BLaER1 treated with 17β-estradiol and CSF1 and Interleukin-3, amounts not matched to agents 10 nM and 100 nM (cell line): Measurements from ENCODE around the gene ARL4C.

Experiments
- H3K27ac ChIP-seq, 11 experiments: shearing (Covaris generic); formaldehyde crosslinking; 2 replicates each; pipeline ENCODE4 v1.8.1; 2022
- H3K27me3 ChIP-seq, 11 experiments: shearing (Covaris generic); formaldehyde crosslinking; 2 replicates each; pipeline ENCODE4 v1.8.1; 2022
- H3K36me3 ChIP-seq, 11 experiments: shearing (Covaris generic); formaldehyde crosslinking; 2 replicates each; pipeline ENCODE4 v1.8.1; 2022
- H3K4me1 ChIP-seq, 10 experiments: shearing (Covaris generic); formaldehyde crosslinking; 2 replicates each; pipeline ENCODE4 v1.8.1; 2022
- H3K4me2 ChIP-seq, 11 experiments: shearing (Covaris generic); formaldehyde crosslinking; 2 replicates each; pipeline ENCODE4 v1.8.1; 2022
- H3K4me3 ChIP-seq, 10 experiments: shearing (Covaris generic); formaldehyde crosslinking; 2 replicates each; pipeline ENCODE4 v1.8.1; 2022
- H3K9ac ChIP-seq, 11 experiments: shearing (Covaris generic); formaldehyde crosslinking; 2 replicates each; pipeline ENCODE4 v1.8.1; 2022
- H3K9me3 ChIP-seq, 11 experiments: shearing (Covaris generic); formaldehyde crosslinking; replicated peaks in 1 of 11; 2 replicates each; pipeline ENCODE4 v1.8.1; 2022
- H4K20me1 ChIP-seq, 11 experiments: shearing (Covaris generic); formaldehyde crosslinking; 2 replicates each; pipeline ENCODE4 v1.8.1; 2022
- Cebpa-rat ChIP-seq, 11 experiments: shearing (Covaris generic); IDR thresholded peaks; 2 replicates each; pipeline ENCODE4 v1.8.1; 2022

Gene ARL4C

DNA sequence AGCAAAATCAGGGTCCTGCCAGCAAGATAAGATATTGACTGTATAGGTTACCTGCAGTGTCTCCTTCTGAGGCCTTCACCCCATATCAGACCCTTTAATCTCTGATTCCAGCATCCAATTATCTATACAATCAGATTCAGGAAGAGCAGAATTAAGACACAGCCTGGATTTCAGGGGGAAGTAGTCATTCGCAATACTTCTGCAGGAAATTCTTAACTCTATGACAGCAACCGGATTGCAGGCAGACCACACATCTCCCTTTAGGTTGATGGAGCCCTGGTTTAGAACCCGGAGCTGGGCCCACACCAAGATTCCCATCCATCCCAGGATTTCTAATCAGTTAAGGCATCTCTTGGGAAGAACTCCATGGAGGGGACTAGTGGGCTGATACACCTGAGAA is 9.5 kb downstream of the ARL4C start:
- peak overlapping the region in 9 of 11 experiments; percentile 5 to 98 (median 65); a peak in 13 of 22 replicates for H3K4me2 ChIP-seq
- no peak overlapping the region for H3K27ac ChIP-seq
- peaks cover 0 to 52% (median 12%) of the 10 kb centered on the region in 11 experiments; a peak in 11 of 22 replicates for H3K36me3 ChIP-seq
- no peak overlapping the region for H3K9ac ChIP-seq
- H3K4me1 ChIP-seq = peaks cover 77 to 94% (median 90%) of the 10 kb centered on the region in 10 experiments
- H3K27me3 ChIP-seq = no peaks in the 10 kb centered on the region
- H4K20me1 ChIP-seq = peaks cover 0 to 51% (median 20%) of the 10 kb centered on the region in 11 experiments; a peak in 14 of 22 replicates
- H3K4me3 ChIP-seq = no peak overlapping the region
- H3K9me3 ChIP-seq = peaks cover 0 to 13% (median 5%) of the 10 kb centered on the region in 11 experiments; a peak in 8 of 22 replicates
- no peak for TF ChIP-seq Cebpa-rat (IDR thresholded peaks at IDR 0.05)

DNA sequence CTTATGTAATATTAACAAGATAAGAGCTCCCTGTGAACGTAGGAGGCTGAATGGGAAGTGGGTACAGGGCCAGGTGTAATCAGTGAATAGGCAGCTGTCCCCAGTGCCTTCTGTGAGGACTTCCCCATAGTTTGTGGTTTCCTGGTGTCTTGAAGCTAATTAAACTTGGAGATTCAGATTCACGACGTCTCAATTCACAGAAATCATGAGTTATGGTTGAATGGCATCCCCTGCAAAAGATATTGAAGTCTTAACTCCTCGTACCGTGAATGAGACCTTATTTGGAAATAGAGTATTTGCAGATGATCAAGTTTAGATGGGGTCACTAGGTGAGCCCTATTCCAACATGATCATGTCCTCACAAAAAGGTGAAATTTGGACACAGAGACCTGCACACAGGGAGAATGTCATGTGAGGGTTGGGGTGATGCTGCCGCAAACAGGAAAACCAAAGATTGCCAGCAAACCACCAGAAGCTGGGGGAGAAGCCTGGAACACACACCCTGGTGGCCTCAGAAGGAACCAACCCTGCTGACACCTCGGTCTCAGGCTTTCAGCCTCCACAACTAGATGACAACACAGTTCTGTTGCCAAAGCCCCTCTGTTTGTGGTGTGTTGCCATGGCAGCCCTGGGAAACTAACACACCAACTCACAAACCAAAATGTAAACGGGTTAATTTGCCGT is 13.2 kb downstream of the ARL4C start:
- Histone ChIP-seq H3K9me3 (peaks cover 0 to 20% (median 6%) of the 10 kb centered on the region in 11 experiments; a peak in 8 of 22 replicates), H3K9ac (peak overlapping the region in 9 of 11 experiments; percentile 9 to 76 (median 43); a peak in 11 of 22 replicates), H3K4me2 (peak overlapping the region; percentile 76 to 98 (median 88)), H4K20me1 (peaks cover 0 to 15% (median 0%) of the 10 kb centered on the region in 11 experiments; a peak in 5 of 22 replicates), H3K27ac (peak overlapping the region; percentile 39 to 90 (median 65); a peak in 21 of 22 replicates), H3K27me3 (no peaks in the 10 kb centered on the region), H3K4me3 (peak overlapping the region in 1 of 10 experiments; percentile 27; a peak in 1 of 20 replicates), H3K36me3 (peaks cover 0 to 18% (median 5%) of the 10 kb centered on the region in 11 experiments; a peak in 8 of 22 replicates), H3K4me1 (peaks cover 40 to 58% (median 55%) of the 10 kb centered on the region in 10 experiments)
- TF ChIP-seq Cebpa-rat (IDR thresholded peaks at IDR 0.05) = peak in 4 of 11 experiments; percentile 54 to 92 (median 70); a peak in 8 of 22 replicates

DNA sequence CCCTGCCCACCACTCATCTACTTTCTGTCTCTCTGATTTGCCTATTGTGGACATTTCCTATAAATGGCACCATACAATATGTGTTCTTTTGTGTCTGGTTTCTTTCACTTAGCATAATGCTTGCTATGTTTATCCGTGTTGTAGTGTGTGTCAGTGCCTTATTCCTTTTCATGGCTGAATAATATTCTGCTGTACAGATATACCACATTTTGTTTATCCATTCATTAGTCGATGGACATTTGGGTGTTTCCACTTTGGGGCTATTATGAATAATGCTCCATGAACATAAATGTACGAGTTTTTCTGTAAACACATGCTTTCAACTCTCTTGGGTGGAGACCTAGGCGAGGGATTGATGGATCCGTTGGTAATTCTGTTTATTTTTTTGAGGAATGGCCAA is 15.6 kb downstream of the ARL4C start:
- no peak for TF ChIP-seq Cebpa-rat (IDR thresholded peaks at IDR 0.05)
- H3K9me3 ChIP-seq = peaks cover 0 to 10% (median 0%) of the 10 kb centered on the region in 11 experiments; a peak in 2 of 22 replicates
- no peak overlapping the region for H3K9ac ChIP-seq
- H4K20me1 ChIP-seq = peaks cover 0 to 4% (median 0%) of the 10 kb centered on the region in 11 experiments; a peak in 2 of 22 replicates
- H3K4me2 ChIP-seq = no peak overlapping the region
- no peak overlapping the region for H3K4me3 ChIP-seq
- H3K4me1 ChIP-seq = peaks cover 23 to 50% (median 40%) of the 10 kb centered on the region in 10 experiments
- no peaks in the 10 kb centered on the region for H3K27me3 ChIP-seq
- peaks cover 0 to 5% (median 0%) of the 10 kb centered on the region in 11 experiments; a peak in 3 of 22 replicates for H3K36me3 ChIP-seq
- no peak overlapping the region for H3K27ac ChIP-seq

DNA sequence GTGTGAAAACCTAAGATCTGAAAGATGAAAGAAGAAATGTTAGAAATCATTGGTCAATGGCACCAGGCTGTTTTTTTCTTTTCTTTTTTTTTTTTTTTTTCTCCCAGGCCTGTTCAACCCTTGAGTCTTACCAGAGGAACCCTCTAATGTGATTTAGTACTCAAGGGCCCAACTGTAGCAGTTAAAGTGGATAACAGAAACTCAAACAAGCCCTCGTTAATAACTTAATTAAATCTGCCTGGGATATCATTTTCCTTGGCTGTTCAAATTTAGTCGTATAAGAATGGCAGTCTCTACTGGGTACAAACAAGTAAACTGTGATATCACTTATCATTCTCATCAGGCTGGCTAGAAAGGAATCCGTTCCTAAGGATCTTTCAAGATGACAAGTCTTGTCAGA is 16.5 kb downstream of the ARL4C start:
- Histone ChIP-seq H3K27me3 (no peaks in the 10 kb centered on the region), H3K36me3 (no peaks in the 10 kb centered on the region), H4K20me1 (peaks cover 0 to 4% (median 0%) of the 10 kb centered on the region in 11 experiments; a peak in 2 of 22 replicates), H3K9me3 (peaks cover 0 to 10% (median 0%) of the 10 kb centered on the region in 11 experiments; a peak in 2 of 22 replicates), H3K4me3 (no peak overlapping the region), H3K4me2 (no peak overlapping the region), H3K9ac (no peak overlapping the region), H3K4me1 (peaks cover 29 to 51% (median 41%) of the 10 kb centered on the region in 10 experiments), H3K27ac (no peak overlapping the region)
- TF ChIP-seq Cebpa-rat (IDR thresholded peaks at IDR 0.05) = no peak

DNA sequence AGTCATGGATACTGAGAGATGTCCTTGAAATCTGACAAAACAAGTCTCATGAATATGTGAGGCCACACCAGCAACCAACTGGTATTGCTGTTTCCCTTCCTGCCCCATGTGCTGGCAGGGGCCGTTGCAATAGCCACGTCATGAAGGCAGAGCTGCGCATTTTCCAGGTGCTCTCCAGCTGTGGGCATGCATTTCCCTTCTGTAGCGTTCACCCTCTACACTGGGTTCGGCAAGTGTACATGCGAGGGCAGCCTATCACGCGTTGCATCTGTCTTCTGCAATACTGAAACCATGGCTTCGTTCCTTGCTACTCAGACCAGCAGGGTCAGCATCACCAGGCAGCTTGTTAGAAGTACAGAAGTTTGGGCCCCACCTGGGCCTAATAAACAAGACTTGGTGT is 17.4 kb downstream of the ARL4C start:
- Histone ChIP-seq H3K9me3 (peaks cover 0 to 15% (median 2%) of the 10 kb centered on the region in 11 experiments; a peak in 8 of 22 replicates), H4K20me1 (peaks cover 0 to 4% (median 0%) of the 10 kb centered on the region in 11 experiments; a peak in 2 of 22 replicates), H3K9ac (no peak overlapping the region), H3K27ac (no peak overlapping the region), H3K4me1 (peaks cover 31 to 48% (median 38%) of the 10 kb centered on the region in 10 experiments), H3K36me3 (no peaks in the 10 kb centered on the region), H3K4me2 (no peak overlapping the region), H3K4me3 (no peak overlapping the region), H3K27me3 (no peaks in the 10 kb centered on the region)
- no peak for TF ChIP-seq Cebpa-rat (IDR thresholded peaks at IDR 0.05)

DNA sequence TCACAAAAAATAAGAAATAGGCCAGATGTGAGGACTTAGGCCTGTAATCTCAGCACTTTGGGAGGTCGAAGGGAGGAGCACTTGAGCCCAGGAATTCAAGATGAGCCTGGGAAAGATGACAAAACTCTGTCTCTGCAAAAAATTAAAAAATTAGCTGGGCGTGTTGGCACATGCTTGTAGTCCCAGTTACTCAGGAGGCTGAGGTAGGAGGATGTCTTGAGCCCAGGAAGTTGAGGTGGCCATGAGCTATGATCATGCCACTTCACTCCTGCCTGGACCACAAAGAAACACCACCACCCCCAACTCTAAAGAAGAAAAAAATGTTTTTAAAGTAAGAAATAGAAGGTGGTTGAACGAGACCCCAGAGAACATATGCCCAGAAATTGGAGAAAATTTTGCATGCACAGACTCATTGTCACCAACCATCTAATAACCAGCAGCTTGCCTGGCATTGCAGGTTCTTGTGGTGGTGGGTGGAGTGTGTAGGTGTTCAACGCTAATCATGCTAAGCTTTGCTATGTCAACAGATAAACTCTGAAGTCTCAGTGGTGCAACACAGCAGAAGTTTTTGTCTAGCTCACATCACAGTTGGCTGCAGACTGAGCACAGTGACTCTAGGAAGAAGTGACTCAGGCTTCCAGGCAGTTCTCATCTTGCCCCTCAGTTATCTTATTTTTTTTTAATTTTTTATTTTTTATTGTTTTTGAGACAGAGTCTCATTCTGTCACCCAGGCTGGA is 18.6 kb downstream of the ARL4C start:
- no peak for TF ChIP-seq Cebpa-rat (IDR thresholded peaks at IDR 0.05)
- H3K4me2 ChIP-seq = no peak overlapping the region
- H3K27me3 ChIP-seq = no peaks in the 10 kb centered on the region
- no peak overlapping the region for H3K9ac ChIP-seq
- H3K36me3 ChIP-seq = no peaks in the 10 kb centered on the region
- no peaks in the 10 kb centered on the region; a peak in 1 of 22 replicates for H4K20me1 ChIP-seq
- peaks cover 0 to 26% (median 11%) of the 10 kb centered on the region in 11 experiments; a peak in 18 of 22 replicates for H3K9me3 ChIP-seq
- no peak overlapping the region for H3K4me3 ChIP-seq
- no peak overlapping the region for H3K27ac ChIP-seq
- peaks cover 19 to 37% (median 26%) of the 10 kb centered on the region in 10 experiments for H3K4me1 ChIP-seq

DNA sequence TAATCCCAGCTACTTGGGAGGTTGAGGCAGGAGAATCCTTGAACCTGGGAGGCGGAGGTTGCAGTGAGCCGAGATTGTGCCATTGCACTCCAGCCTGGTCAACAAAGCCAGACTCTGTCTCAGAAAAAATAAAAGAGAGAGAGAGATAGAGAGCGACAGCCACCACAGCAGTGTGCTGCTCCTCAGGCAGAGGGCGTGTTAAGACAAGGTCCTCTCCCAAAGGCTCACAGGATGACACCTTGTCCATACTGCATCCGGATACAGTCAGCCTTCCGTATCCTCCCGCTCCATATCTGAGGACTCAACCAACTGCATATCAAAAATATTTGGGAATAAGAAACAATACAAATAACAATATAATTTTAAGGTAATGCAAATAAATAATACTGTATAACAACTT is 20.1 kb downstream of the ARL4C start:
- Histone ChIP-seq H3K4me1 (peaks cover 13 to 23% (median 18%) of the 10 kb centered on the region in 10 experiments; a peak in 19 of 20 replicates), H3K9ac (no peak overlapping the region), H3K4me2 (peak overlapping the region in 4 of 11 experiments; percentile 58 to 74 (median 68); a peak in 4 of 22 replicates), H3K27ac (no peak overlapping the region), H3K36me3 (no peaks in the 10 kb centered on the region), H3K27me3 (no peaks in the 10 kb centered on the region), H3K9me3 (peaks cover 0 to 37% (median 20%) of the 10 kb centered on the region in 11 experiments; a peak in 19 of 22 replicates), H3K4me3 (no peak overlapping the region), H4K20me1 (no peaks in the 10 kb centered on the region)
- TF ChIP-seq Cebpa-rat (IDR thresholded peaks at IDR 0.05) = no peak

DNA sequence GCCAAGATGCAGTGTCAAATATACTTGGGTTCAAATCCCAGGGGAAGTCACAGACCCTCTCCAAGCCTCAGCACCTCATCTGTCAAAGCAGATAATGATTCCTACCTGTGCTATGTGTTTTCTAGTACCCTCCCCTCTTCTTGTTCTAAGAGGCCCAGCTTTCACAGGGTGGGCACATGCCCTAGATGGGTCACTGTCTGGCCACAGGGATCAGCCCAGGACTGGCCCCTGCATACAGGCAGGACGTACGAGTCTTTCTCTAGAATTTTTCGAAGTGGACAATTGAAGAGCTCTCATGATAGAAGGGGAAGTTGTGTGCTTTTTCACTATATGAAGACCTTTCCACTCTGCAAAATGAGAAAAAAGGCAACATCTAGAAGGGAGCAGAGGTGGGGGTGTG is 22.2 kb downstream of the ARL4C start:
- H3K4me3 ChIP-seq = no peak overlapping the region
- no peak overlapping the region for H3K27ac ChIP-seq
- H3K9me3 ChIP-seq = peaks cover 0 to 34% (median 21%) of the 10 kb centered on the region in 11 experiments; a peak in 19 of 22 replicates
- H3K36me3 ChIP-seq = no peaks in the 10 kb centered on the region
- H4K20me1 ChIP-seq = no peaks in the 10 kb centered on the region
- no peak for TF ChIP-seq Cebpa-rat (IDR thresholded peaks at IDR 0.05)
- H3K4me1 ChIP-seq = peaks cover 13 to 23% (median 18%) of the 10 kb centered on the region in 10 experiments; a peak in 19 of 20 replicates
- no peak overlapping the region for H3K9ac ChIP-seq
- no peaks in the 10 kb centered on the region for H3K27me3 ChIP-seq
- H3K4me2 ChIP-seq = peak overlapping the region in 6 of 11 experiments; percentile 58 to 74 (median 64); a peak in 11 of 22 replicates
